OCI-LY1 (cell line): ENCODE data around the gene CLDND2.

ENCODE experiments used
- H2AFZ ChIP-seq: fragments of 200-600 bp; sonication (generic), shearing (Covaris generic); 2 replicates; pipeline ENCODE4 v1.6.0; 2014; ENCODE audit warnings: antibody characterized with exemption, mild to moderate bottlenecking, low read length
- H3F3A ChIP-seq: fragments of 200-600 bp; sonication (generic), shearing (Covaris generic); 2 replicates; pipeline ENCODE4 v1.6.0; 2014; ENCODE audit warnings: mild to moderate bottlenecking, antibody characterized with exemption, low read length, moderate library complexity; ENCODE audit not compliant: insufficient read depth
- H3K27ac ChIP-seq: fragments of 200-600 bp; sonication (generic); 2 replicates; pipeline ENCODE4 v1.5.1; 2014; ENCODE audit warnings: low read length, mixed run types, mild to moderate bottlenecking, low read depth; ENCODE audit not compliant: poor library complexity, severe bottlenecking
- H3K27me3 ChIP-seq: fragments of 200-600 bp; sonication (generic); 2 replicates; pipeline ENCODE4 v1.6.0; 2014; ENCODE audit warnings: antibody characterized with exemption, mild to moderate bottlenecking, low read length, moderate library complexity; ENCODE audit not compliant: insufficient read depth
- H3K36me3 ChIP-seq: fragments of 200-600 bp; sonication (generic); 2 replicates; pipeline ENCODE4 v1.6.1; 2014; ENCODE audit warnings: mild to moderate bottlenecking, antibody characterized with exemption, low read length, moderate library complexity, mixed read lengths; ENCODE audit not compliant: insufficient read depth
- H3K4me1 ChIP-seq: fragments of 200-600 bp; sonication (generic); 2 replicates; pipeline ENCODE4 v1.5.1; 2014; ENCODE audit warnings: mild to moderate bottlenecking, low read length, moderate library complexity; ENCODE audit not compliant: insufficient read depth, severe bottlenecking
- H3K4me2 ChIP-seq: fragments of 200-600 bp; sonication (generic), shearing (Covaris generic); 2 replicates; pipeline ENCODE4 v1.6.1; 2014; ENCODE audit warnings: low read length
- H3K4me3 ChIP-seq: fragments of 200-600 bp; sonication (generic); 2 replicates; pipeline ENCODE4 v1.5.1; 2014; ENCODE audit warnings: low read length, low read depth, mild to moderate bottlenecking, mixed read lengths; ENCODE audit not compliant: poor library complexity, severe bottlenecking
- H3K79me2 ChIP-seq: fragments of 200-600 bp; shearing (Covaris generic); 2 replicates; pipeline ENCODE4 v1.6.1; 2016; ENCODE audit warnings: mixed run types, low read length, mixed read lengths; ENCODE audit not compliant: insufficient read depth
- H3K9ac ChIP-seq: fragments of 200-600 bp; sonication (generic), shearing (Covaris generic); 2 replicates; pipeline ENCODE4 v1.6.1; 2014; ENCODE audit warnings: mild to moderate bottlenecking, low read length, mixed read lengths
- H3K9me2 ChIP-seq: fragments of 200-600 bp; sonication (generic), shearing (Covaris generic); 2 replicates; pipeline ENCODE4 v1.6.1; 2014; ENCODE audit warnings: low read depth, mild to moderate bottlenecking, low read length, mixed read lengths
- H3K9me3 ChIP-seq: fragments of 200-600 bp; shearing (Covaris generic); 2 replicates; pipeline ENCODE4 v1.6.1; 2014; ENCODE audit warnings: low read length, mixed read lengths
- H4K20me1 ChIP-seq: fragments of 200-600 bp; sonication (generic), shearing (Covaris generic); 2 replicates; pipeline ENCODE4 v1.6.0; 2016; ENCODE audit warnings: mild to moderate bottlenecking, low read length; ENCODE audit not compliant: insufficient read depth
- CTCF ChIP-seq: fragments of 200-600 bp; sonication (generic), shearing (Covaris generic); IDR thresholded peaks from 2 replicates; pipeline ENCODE4 v1.5.1; 2017; ENCODE audit warnings: mild to moderate bottlenecking, antibody characterized with exemption, low read length, moderate library complexity, mixed read lengths
- EZH2 ChIP-seq: fragments of 200-600 bp; sonication (generic), shearing (Covaris generic); IDR thresholded peaks from 2 replicates; pipeline ENCODE4 v1.8.0; 2017; ENCODE audit warnings: borderline replicate concordance, mixed run types, mild to moderate bottlenecking, antibody characterized with exemption, low read length, moderate library complexity, mixed read lengths

Gene CLDND2

GRCh38 chr19:51396175-51396574 lies 27.4 kb upstream of the CLDND2 start:
- Histone ChIP-seq H3K4me2 (peak overlapping the region; percentile 90; the same call in 1 of the 2 replicates), H3K9me2 (no peaks in the 10 kb centered on the region), H3K4me1 (peaks cover 28% of the 10 kb centered on the region), H3K27me3 (no peaks in the 10 kb centered on the region), H3K27ac (peak overlapping the region; percentile 89), H3K9me3 (no peaks in the 10 kb centered on the region), H3F3A (no peaks in the 10 kb centered on the region), H3K9ac (no peak overlapping the region), H2AFZ (no peak overlapping the region), H3K36me3 (no peaks in the 10 kb centered on the region), H3K79me2 (no peaks in the 10 kb centered on the region), H4K20me1 (no peaks in the 10 kb centered on the region), H3K4me3 (no peak overlapping the region)
- TF ChIP-seq EZH2 = no peak
- TF ChIP-seq CTCF = no peak

- Histone ChIP-seq H3K9ac (peak overlapping the region; percentile 94), H3K27me3 (no peaks in the 10 kb centered on the region), H3K9me2 (no peaks in the 10 kb centered on the region), H3K4me2 (peak overlapping the region; percentile 99), H3K79me2 (no peaks in the 10 kb centered on the region), H3F3A (no peaks in the 10 kb centered on the region), H3K27ac (peak overlapping the region; percentile 89), H4K20me1 (no peaks in the 10 kb centered on the region), H3K4me3 (peak overlapping the region; percentile 74), H2AFZ (peak overlapping the region; percentile 98; the same call in 1 of the 2 replicates), H3K9me3 (no peaks in the 10 kb centered on the region), H3K4me1 (peaks cover 43% of the 10 kb centered on the region), H3K36me3 (no peaks in the 10 kb centered on the region)
- no peak; the same call in 1 of the 2 replicates for TF ChIP-seq CTCF
- no peak for TF ChIP-seq EZH2
Observed at GRCh38 chr19:51394050-51394836, 25.4 kb upstream of the CLDND2 start.

- no peak overlapping the region for H3K9ac ChIP-seq
- no peaks in the 10 kb centered on the region for H4K20me1 ChIP-seq
- no peaks in the 10 kb centered on the region for H3K27me3 ChIP-seq
- H3K27ac ChIP-seq = no peak overlapping the region
- no peaks in the 10 kb centered on the region for H3K9me2 ChIP-seq
- H3K79me2 ChIP-seq = no peaks in the 10 kb centered on the region
- no peaks in the 10 kb centered on the region for H3F3A ChIP-seq
- no peak overlapping the region for H3K4me3 ChIP-seq
- no peaks in the 10 kb centered on the region for H3K9me3 ChIP-seq
- H3K4me2 ChIP-seq = no peak overlapping the region
- H3K36me3 ChIP-seq = no peaks in the 10 kb centered on the region
- TF ChIP-seq CTCF (no peak), EZH2 (no peak)
- peak overlapping the region; percentile 41; the same call in 1 of the 2 replicates for H2AFZ ChIP-seq
- peaks cover 43% of the 10 kb centered on the region for H3K4me1 ChIP-seq
Observed at GRCh38 chr19:51392701-51393100, 23.9 kb upstream of the CLDND2 start.
